ENCODE data around the gene AP3M1.
"Not testable (repeated sequence)": the region's sequence is repeated elsewhere in the genome, so short reads cannot be mapped to it uniquely, and the experiment has no call there.

Gene AP3M1

DNA sequence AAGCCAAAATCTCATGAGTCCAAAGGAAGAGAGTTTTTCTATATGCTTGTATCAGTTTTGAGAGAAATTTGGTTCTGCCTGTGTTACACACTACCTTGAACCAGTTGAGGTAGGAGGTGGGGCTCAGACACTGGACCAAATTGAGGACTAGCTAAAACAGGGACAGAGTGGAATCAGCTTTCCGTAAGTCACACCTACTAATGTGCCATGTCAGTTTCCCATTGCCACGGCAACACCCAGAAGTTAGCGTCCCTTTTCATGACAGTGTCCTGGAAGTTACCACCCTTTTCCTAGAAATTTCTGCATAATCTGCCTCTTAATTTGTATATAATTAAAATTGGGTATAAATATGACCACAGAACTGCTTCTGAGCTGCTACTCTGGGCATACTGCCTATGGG is 9.4 kb upstream of the AP3M1 start:
- DNase-seq, result no peak

DNA sequence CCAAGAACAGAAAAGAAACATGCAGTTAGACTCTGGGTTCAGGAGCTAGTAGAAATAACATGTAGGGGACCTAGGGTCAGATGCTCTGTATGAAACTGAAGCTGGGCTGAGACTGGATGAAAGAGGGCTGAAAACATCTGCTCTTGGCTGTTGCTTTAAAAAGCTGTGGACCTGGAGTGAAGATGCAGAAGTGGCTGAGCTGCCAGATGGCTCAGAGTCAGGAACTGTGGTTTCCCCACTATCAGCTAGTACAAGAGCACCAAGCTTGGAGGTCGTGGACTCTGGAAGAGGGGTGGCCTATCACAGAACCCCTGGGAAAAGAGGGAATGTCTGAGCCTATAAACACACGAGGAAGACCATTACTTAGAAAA is 6.3 kb upstream of the AP3M1 start:
- DNase-seq, result no peak

DNA sequence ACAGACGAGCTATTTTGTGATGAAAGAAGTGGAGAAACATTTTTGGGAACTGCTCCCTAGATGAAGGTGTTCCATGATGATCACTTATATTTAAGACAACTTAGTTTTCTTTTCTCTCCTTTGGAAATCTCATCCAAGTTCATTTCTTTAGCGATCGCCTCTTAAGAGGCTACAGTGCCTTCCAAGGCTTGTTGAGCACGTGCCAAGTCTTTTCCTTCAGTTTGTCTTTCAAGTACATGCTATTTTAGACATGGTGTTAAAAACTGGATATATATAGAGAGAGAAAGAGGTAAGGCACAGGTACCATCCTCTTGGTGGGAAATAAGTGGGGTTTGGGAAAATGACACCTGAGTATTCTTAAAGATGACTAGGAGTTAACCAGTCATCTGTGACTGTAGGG is 3.0 kb upstream of the AP3M1 start:
- DNase-seq, result no peak

DNA sequence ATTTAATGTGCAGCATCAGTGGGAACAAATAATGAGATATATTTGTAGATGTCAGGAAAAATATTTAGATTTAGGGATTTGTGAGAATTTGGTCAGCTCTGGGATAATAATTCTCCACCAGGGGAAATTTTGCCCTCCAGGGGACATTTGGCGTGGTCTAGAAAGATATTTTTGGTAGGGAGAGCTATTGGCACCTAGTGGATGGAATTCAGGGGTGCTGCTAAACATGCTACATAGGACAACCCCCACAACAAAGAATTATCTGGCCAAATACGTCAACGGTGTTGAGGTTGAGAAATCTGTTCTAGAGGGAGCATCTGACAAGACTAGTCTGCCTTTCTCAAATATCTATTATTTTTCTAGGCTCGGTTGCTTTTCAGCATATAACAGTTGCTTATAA is 2.5 kb upstream of the AP3M1 start:
- DNase-seq, result no peak

DNA sequence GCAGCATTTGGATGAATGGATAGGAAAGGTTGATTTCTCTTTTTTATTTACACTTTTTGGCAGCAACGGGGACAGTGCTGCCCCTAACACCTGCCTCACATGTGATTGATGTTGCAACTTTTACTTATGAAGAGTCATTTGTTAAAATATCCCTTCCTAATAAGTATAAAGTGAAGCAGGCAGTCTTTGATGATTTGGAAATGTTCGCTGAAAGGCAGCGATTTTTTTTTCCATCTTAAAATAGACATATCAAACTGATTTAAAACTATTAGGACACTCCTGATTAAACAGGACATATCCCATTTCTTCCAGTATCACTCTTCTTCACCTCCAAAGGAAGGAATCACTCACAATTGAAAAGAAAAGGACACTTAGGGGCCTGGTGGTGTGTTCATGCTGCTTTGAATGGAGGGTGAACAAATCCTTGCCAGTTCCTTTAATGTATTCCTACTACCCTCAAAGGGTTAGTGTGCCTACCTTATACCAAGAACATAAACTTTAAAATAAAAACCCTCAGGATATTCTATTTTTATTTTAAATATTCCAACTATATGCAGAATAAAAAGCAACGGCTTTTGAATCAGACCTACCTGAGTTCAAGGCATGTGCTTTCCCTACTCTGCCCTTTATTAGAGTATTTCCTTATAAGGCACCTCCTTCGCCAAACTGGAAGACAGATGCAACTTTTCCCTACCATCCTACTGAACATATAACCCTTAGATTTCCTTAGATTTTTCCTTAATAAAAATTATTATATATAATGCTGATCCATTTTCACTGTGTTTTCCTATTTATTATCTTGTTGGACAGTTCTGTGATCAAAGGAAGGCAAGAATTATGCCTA is 1.5 kb upstream of the AP3M1 start:
- no peak for DNase-seq

DNA sequence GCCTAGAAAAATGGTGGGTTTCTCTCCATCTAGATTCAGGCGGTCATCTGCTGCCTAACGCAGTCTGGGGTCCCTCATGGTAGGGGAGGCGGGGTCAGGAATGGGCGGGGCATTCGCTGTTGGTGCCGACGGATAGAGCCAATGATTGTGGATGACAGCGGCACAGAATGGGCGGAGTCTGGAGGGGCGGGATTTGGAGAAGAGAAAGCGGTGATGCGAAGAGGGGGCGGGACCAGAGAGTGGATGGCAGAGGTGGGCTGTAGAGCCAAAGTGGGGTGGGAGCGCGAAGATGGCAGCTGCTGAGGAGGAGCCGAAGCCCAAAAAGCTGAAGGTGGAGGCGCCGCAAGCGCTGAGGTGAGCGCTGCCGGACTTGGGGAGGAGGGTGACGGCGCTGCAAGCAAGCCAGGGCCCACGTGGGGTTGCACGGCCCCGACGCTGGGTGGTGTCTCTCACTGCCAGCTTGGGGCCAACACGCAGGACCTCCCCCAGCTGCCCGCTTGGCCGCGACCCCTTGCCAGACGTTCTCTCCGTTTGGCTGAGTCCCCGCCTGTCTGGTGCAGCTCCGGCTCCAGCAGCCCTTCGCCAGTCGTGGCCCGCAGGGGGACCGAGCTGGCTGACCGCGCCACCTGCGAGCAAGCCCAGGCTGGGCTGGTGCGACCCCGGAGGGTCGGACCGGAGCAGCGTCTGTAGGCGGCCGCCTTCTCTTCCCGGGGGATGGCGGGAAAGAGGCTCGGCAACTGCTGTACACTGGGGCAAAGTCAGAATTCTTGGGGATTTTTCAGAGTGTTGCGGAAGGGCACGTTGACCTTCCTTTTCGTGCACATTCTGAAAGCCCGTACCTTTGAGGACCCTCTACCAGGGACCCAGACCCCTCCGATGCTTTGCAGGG is 606 bp upstream of the AP3M1 start, which contains the start of gene ADK:
Gene ADK (plus strand): TSS at position 232 of the 889 bp plus-strand sequence. CDS start 58 bp downstream, at position 290.
- DNase-seq, result peak; percentile 87

DNA sequence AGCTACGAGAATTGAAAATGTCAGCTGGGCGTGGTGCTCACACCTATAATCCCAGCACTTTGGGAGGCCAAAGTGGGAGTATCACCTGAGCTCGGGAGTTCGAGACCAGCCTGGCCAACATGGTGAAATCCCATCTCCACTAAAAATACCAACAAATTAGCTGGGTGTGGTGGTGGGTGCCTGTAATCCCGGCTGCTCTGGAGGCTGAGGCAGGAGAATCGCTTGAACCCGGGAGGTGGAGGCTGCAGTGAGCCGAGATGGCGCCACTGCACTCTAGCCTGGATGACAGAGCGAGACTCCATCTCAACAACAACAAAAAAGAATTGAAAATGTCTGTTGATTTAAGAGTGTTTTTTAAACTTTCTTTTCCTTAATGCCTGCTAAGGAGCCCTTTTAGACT is 3.6 kb downstream of the AP3M1 start:
- DNase-seq, result not testable (repeated sequence)

DNA sequence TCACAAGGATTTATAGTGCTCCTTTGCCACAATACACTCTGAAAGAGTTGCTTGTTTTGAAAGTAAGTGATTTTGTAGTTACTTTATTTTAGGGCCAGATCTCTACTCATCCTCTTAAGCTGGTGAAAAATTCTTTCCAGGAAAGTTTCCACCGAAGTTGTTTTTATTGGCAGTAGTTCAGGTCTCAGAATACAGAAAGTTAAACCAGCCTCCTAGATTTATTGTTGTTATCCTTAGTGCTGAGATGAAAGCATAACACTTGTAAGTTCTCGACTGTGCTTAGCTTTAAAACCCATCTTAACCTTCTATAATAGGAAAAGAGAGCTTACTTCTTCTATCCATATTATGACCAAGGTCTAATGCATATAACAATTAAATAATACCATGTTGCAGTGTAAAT is 5.5 kb downstream of the AP3M1 start:
- DNase-seq, result no peak

DNA sequence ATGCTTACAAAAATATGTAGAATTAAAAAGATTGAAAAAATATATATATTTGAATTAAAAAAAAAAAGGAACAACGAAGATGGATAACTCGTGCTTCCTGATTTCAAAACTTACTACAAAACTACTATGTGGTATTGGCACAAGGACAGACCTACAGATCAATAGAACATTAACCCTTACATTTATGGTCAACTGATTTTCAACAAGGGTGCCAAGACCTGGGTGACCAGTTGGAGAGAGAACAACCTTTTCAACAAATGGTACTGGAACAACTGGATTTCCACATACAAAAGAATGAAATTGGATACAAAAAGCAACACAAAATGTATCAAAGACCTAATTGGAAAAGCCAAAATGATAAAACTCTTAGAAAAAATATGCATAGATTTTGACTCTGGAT is 10.1 kb downstream of the AP3M1 start:
- no peak for DNase-seq

DNA sequence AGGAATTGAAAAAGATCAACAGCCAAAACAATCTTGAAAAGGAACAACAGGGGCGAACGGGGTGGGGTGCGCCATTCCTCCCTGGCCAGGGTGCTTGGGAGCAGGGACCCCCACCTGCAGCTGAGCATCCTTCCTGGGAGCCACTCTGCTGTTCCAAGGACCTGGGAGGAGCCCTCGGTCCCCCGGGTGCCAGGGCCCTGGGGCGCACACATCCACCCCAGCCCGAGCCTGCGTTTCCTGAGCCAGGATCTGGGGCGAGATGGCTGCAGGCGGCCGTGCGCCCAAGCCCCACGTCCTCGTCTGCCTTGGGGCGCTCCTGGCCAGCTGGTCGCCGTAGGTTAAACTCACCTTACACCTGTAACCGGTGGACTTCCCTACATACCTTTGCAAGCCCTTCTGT is 10.6 kb downstream of the AP3M1 start:
- no peak for DNase-seq

DNA sequence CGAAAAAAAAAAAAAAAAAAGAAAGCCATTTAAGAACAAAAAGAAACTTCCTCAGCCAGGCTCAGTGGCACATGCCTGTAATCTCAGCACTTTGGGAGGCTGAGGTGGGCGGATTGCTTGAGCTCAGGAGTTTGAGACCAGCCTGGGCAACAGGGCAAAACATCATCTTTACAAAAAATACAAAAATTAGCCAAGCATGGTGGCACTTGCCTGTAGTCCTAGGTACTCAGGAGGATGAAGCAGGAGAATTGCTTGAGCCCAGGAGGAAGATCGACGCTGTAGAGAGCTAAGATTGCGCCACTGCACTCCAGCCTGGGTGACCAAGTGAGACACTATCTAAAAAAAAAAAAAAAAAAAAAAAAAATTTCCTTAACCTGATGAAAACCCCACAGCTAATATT is 12.0 kb downstream of the AP3M1 start:
- not testable (repeated sequence) for DNase-seq

DNA sequence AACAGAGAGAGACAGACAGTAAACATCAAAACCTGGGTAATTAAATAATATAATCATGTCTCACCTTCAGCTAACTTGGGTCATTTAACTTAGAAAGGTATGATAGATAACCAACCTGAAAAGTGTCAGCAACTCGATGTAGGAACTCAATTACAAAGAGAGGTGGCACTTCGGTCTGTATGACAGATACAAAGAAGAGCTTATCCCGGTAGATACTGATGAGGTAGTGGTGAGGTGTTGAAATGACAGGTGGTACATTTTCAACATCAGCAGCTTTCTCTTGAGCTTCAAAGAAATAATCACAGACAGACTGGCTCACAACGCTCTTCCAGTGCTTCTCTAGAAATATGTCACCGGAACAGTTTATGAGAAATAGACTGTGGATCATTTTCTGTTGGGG is 12.6 kb downstream of the AP3M1 start:
- no peak for DNase-seq

DNA sequence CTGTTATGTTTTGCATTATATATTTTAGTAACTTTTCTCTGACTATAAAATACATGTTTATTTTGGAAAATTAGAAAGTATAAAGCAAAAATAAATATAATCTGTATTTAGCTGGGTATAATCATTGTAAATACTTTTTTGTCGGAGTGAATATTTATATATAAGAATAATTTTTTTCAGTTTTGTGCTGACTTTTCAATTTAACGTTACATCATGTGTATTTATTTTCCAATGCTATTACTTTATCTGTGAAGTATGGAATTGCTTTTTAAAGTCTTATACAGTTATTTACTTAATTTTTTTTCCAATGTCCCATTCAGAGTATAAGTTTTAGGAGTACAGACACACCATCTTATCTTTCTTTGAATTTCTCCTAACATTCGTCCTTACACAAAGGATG is 15.2 kb downstream of the AP3M1 start:
- no peak for DNase-seq

DNA sequence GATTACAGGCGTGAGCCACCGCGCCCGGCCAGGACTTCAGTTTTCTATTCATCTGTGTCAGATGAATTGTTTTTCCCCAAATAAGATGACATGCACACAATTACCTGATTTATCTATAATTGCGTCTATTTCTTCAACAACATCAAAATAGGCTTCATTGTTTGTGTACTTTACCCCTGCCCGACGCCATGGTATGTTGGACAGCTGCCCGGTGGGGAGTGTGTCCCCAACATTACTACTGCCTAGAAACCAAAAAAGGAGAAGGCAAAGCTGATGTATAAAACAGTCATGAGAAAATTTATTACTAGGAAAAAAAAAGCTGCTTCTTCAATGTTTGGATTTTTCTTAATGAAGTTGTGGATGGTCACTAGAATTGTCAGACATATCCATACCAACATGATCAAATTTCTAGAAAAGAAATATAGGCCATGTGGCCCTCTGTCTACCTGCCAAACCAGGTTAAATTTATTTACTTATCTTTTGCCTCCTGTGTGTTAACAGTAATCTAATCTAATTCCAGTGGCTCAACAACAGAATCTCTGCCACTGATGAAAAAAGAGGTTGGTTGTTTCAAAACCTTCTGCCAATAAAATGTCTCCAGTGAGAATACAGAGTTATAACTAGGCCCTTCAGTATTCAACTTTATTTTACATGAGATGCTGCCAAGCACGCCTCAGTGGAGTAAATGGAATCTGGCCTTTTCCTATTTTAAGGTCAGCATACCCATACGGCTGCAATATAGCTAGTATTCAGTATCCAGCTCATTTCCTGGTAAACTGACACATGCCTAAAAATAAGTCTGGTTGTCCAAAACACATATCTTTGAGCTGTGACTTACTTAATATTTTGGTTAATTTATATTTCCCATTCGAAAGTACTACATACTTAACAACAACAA is 16.5 kb downstream of the AP3M1 start:
- no peak for DNase-seq

DNA sequence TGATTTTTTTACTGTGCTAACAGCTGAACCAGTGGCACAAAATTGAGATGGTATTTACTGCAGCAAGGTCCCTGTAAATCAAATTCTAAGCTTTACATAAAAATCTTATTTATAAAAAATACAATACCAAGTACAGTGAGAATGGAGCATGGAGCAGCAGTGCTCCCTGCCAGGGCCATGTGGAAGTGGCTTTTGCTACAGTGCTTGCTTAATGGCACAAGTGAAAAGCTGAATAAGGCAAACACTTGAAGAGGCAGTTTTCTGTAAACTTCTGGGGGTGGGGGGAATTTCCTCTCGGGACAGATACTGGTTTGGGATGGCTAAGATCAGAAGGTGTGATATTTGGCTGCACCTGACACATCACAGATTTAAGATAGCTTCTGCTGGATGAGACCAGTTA is 27.5 kb downstream of the AP3M1 start:
- DNase-seq, result no peak

DNA sequence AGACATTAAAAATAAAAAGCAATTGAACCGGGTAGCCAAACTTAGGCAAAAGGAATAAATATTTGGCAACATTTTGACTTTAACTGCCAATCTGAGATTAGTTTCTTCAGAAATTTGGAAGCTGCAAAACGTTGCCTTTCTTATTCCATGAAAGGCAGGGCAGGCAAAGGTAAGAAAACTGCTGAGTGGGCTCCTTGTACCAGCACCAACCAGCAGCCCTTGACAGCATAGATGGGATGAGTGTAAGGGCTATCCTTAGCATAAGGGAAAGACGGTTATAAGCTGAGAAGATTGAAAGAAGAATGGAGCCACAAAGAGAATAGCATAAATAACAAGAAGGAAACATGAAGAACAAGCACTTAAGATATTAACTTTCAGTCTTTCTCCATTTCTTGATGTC is 28.6 kb downstream of the AP3M1 start:
- DNase-seq, result no peak

DNA sequence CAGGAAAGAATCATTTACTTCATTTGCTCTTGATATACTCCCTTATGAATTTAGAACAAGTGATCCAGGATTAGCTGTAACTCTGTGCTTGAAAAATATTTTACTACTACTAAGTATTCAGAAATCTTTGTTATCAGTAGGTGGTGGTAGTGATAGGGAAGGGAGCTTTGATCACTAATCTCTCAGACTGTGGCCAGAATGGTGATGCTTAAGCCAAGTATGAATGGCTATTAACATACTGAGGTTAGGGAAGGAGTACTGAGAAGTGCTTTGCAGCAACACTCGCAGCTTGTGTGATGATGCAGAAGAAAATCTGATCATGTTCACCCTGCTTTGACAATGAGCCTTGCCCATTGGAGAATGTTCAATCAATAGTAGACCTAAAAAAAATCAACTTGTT is 29.3 kb downstream of the AP3M1 start:
- DNase-seq, result no peak

DNA sequence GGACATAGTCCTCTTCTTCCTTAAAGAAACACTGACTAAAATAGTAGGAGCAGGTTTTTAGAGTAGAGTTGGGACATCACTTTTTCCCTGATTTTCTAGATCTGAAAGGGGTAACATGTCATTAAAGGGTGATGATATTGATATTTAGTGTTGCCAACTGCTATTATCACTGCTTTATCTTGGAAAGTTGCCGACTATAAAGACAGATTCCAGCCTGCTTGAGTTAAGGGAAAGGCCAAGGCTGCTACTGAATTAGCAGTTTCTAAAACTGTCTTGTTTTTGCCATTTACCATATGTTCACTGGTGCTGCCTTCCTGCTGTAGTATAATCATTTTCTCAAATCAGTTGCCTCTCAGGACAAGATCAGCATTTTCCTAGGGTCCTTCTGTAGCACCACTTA is 29.7 kb downstream of the AP3M1 start:
- DNase-seq, result no peak

DNA sequence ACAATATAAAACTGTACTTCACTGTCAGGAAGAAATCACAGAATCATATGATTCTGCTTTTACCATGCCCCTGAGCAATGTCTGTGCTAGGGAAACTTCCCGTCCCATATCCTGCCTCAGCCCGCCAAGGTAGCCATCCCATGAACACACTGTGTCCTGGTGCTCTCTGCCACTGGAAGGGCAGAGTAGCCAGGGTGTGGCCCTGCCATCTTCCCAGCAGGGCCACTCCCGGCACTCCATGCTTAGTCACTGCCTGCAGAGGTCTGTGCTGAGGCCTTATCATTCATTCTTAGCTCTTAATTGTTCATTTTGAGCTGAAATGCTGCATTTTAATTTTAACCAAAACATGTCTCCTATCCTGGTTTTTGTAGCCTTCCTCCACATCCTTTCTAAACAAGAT is 31.8 kb downstream of the AP3M1 start:
- no peak for DNase-seq

DNA sequence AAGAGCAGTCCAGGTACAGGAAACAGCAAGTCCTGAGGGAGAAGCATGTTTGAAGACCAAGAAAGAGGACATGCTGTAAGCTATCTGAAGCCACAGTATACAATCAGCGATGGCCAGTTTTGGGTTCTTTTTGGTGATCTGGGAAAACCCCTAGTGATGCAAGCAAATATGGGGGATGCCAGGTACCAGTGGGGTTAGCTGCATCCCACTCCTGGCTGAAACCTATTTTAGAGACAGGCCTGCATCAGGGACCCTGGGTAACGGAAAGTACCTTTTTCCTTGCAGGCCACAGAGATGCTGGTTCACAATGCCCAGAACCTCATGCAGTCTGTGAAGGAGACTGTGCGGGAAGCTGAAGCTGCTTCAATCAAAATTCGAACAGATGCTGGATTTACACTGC is 32.9 kb downstream of the AP3M1 start:
- DNase-seq, result no peak

DNA sequence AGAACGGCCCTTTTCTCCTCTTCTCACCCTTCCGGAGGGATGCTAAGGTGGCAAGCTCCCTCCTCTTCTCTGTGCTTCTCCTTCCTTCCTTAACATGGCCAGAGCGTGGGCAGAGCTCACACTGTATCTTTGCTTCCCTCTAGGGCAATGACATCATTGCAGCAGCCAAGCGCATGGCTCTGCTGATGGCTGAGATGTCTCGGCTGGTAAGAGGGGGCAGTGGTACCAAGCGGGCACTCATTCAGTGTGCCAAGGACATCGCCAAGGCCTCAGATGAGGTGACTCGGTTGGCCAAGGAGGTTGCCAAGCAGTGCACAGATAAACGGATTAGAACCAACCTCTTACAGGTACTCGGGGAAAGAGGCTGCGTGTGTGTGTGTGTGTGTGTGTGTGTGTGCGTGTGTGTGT is 36.6 kb downstream of the AP3M1 start:
- no peak for DNase-seq

DNA sequence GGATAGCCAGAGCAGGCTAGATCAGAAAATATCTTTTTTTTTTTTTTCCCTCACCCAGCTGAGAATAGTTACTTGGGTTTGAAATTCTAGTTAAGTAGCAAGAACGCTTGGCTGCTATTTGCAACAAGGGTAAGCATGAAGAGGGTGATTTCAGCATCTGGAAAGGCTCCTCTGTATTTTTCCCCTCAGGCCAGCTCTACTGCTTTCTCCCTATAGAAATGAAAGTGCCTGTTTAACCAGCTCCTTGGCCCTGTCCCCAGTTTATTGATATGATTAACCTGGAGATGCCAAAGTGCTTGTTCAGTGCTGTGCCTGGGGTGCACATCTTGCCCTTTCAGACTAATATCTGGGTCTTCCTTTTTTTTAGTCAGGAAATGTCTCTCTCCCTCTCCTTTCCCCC is 37.1 kb downstream of the AP3M1 start:
- DNase-seq, result no peak

DNA sequence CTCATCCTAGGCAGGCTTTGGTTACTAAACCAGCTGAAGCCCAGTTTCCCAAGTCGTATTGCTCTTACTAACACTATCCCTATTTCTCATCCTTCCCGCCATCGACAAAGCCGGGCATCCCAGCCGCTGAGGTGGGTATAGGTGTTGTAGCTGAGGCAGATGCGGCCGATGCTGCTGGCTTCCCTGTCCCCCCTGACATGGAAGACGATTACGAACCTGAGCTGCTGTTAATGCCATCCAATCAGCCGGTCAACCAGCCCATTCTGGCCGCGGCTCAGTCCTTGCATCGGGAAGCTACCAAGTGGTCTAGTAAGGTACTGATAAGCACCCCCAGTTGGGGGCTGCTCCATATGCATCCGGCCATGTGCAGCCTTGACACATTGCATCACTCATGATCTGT is 38.8 kb downstream of the AP3M1 start:
- DNase-seq, result no peak
